WTC11 (cell line): Measurements from ENCODE around the gene GOLT1A. TPM values are rescaled to one million over a fixed set of nuclear protein-coding genes. Genes with fewer than 3 reads are reported as not detected.

Experiments
- ATAC-seq: fragments of 200-7000 bp; cut with Tn5 transposase; 2 replicates; pipeline ENCODE4 v1.10.0; 2021; ENCODE audit warnings: mild to moderate bottlenecking, moderate library complexity
- CTCF ChIA-PET: fragments of 300-600 bp; sonication (Branson Sonifier 250); formaldehyde crosslinking; loops from one replicate; lab custom pipeline; 2021; ENCODE audit warnings: antibody characterized with exemption; lab: Charles Lee
- POLR2A ChIA-PET: fragments of 350-600 bp; sonication (Branson Sonifier 250); formaldehyde crosslinking; loops from one replicate; lab custom pipeline; 2021; ENCODE audit warnings: antibody characterized with exemption; lab: Charles Lee
- DNase-seq: peaks from one replicate; pipeline ENCODE4 v3.0.0; 2021; ENCODE audit warnings: low spot score
- H3K27ac Mint-ChIP-seq: 2 replicates; pipeline ENCODE4 v1.8.0; 2021; ENCODE audit warnings: mixed read lengths
- H3K27me3 Mint-ChIP-seq: 2 replicates; pipeline ENCODE4 v1.8.0; 2021; ENCODE audit warnings: low read depth, mild to moderate bottlenecking, moderate library complexity, mixed read lengths
- H3K36me3 Mint-ChIP-seq: 2 replicates; pipeline ENCODE4 v1.8.0; 2021; ENCODE audit warnings: mixed read lengths
- H3K4me1 Mint-ChIP-seq: 2 replicates; pipeline ENCODE4 v1.8.0; 2022; ENCODE audit warnings: mixed read lengths
- H3K4me3 Mint-ChIP-seq: 2 replicates; pipeline ENCODE4 v1.8.0; 2021; ENCODE audit warnings: mild to moderate bottlenecking, moderate library complexity, mixed read lengths
- H3K9me3 Mint-ChIP-seq: 2 replicates; pipeline ENCODE4 v1.8.0; 2021; ENCODE audit warnings: mixed read lengths
- E2F5 ChIP-seq: sonication (generic); formaldehyde crosslinking; IDR thresholded peaks from 2 replicates; pipeline ENCODE4 v1.8.1; 2022; ENCODE audit warnings: mild to moderate bottlenecking, moderate library complexity, missing genetic modification reagents
- ERG ChIP-seq: fragments of 250-450 bp; sonication (Bioruptor Pico); IDR thresholded peaks from 2 replicates; pipeline ENCODE4 v1.8.0; 2021; ENCODE audit warnings: mild to moderate bottlenecking
- FOXJ3 ChIP-seq: sonication (generic); formaldehyde crosslinking; IDR thresholded peaks from 2 replicates; pipeline ENCODE4 v1.9.0; 2021; ENCODE audit warnings: missing genetic modification reagents, mild to moderate bottlenecking, borderline replicate concordance
- FOXK1 ChIP-seq: sonication (generic); formaldehyde crosslinking; IDR thresholded peaks from 2 replicates; pipeline ENCODE4 v1.8.0; 2022; ENCODE audit warnings: mild to moderate bottlenecking, moderate library complexity, missing genetic modification reagents
- GRHL2 ChIP-seq: fragments of 250-450 bp; sonication (Bioruptor Pico); IDR thresholded peaks from 2 replicates; pipeline ENCODE4 v1.8.0; 2022; ENCODE audit warnings: mild to moderate bottlenecking, moderate library complexity; ENCODE audit not compliant: insufficient replicate concordance, severe bottlenecking
- IRF2 ChIP-seq: sonication (generic); formaldehyde crosslinking; IDR thresholded peaks from 2 replicates; pipeline ENCODE4 v1.8.0; 2022; ENCODE audit warnings: low read depth, missing genetic modification reagents, borderline replicate concordance
- MXD4 ChIP-seq: fragments of 250-450 bp; sonication (Bioruptor Pico); IDR thresholded peaks from 2 replicates; pipeline ENCODE4 v1.8.0; 2021; ENCODE audit warnings: mild to moderate bottlenecking, moderate library complexity, borderline replicate concordance
- OVOL2 ChIP-seq: fragments of 250-450 bp; sonication (Bioruptor Pico); IDR thresholded peaks from 2 replicates; pipeline ENCODE4 v1.9.0; 2021; ENCODE audit warnings: mild to moderate bottlenecking, borderline replicate concordance
- RELA ChIP-seq: sonication (generic); formaldehyde crosslinking; IDR thresholded peaks from 2 replicates; pipeline ENCODE4 v1.8.1; 2022; ENCODE audit warnings: missing genetic modification reagents, mild to moderate bottlenecking, borderline replicate concordance
- SOX15 ChIP-seq: fragments of 250-450 bp; sonication (Bioruptor Pico); IDR thresholded peaks from 2 replicates; pipeline ENCODE4 v1.9.0; 2021; ENCODE audit warnings: mild to moderate bottlenecking
- STAT6 ChIP-seq: sonication (generic); formaldehyde crosslinking; conservative IDR thresholded peaks from 2 replicates; pipeline ENCODE4 v1.8.1; 2023; ENCODE audit warnings: mild to moderate bottlenecking, low read depth, missing genetic modification reagents, moderate library complexity
- ZNF138 ChIP-seq: sonication (generic); formaldehyde crosslinking; conservative IDR thresholded peaks from 2 replicates; pipeline ENCODE4 v1.8.1; 2022; ENCODE audit warnings: mild to moderate bottlenecking, moderate library complexity, missing genetic modification reagents
- ZNF532 ChIP-seq: fragments of 250-450 bp; sonication (Bioruptor Pico); IDR thresholded peaks from 2 replicates; pipeline ENCODE4 v1.9.0; 2021; ENCODE audit warnings: mild to moderate bottlenecking, borderline replicate concordance
- total RNA-seq: library from RNA; stranded (reverse); gene quantifications from 3 replicates; pipeline ENCODE4 v1.2.3, GENCODE V29; 2021
- TF ChIP-seq, protein P1 (sequence below): sonication (generic); formaldehyde crosslinking; IDR thresholded peaks from 2 replicates; pipeline ENCODE4 v1.8.0; 2022; ENCODE audit warnings: mild to moderate bottlenecking, missing genetic modification reagents
- TF ChIP-seq, protein P2 (sequence below): sonication (generic); formaldehyde crosslinking; IDR thresholded peaks from 2 replicates; pipeline ENCODE4 v1.8.1; 2023; ENCODE audit warnings: mild to moderate bottlenecking, missing genetic modification reagents

GOLT1A gene
- total RNA-seq, 1 experiment from 2014 or later, result 6.5 TPM

DNA sequence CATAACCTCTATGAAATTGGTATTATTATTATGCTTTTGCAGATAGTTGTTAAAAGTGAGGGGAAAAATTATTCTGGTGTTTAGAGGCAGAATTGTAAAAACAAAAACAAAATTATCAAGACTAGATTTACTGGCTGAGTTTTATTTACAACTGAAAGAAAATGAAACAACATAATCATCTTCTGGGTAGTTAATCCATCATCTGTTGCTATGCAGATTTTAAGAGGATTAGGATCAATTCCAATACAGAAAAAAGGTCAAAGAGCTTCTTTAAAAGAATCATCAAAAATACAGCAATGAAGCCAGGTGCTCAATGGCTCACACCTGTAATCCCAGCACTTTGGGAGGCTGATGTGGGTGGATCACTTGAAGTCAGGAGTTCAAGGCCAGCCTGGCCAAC, 8.3 kb downstream of the GOLT1A start (continued):
- TF ChIP-seq ZNF532 (no peak), RELA (CRISPR knock-in tag) (no peak), MXD4 (no peak), SOX15 (CRISPR knock-in tag) (no peak), STAT6 (CRISPR knock-in tag) (no peak), OVOL2 (CRISPR knock-in tag) (no peak), E2F5 (no peak), FOXJ3 (CRISPR knock-in tag) (no peak)
- TF ChIP-seq, protein P1, sequence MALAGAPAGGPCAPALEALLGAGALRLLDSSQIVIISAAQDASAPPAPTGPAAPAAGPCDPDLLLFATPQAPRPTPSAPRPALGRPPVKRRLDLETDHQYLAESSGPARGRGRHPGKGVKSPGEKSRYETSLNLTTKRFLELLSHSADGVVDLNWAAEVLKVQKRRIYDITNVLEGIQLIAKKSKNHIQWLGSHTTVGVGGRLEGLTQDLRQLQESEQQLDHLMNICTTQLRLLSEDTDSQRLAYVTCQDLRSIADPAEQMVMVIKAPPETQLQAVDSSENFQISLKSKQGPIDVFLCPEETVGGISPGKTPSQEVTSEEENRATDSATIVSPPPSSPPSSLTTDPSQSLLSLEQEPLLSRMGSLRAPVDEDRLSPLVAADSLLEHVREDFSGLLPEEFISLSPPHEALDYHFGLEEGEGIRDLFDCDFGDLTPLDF (CRISPR knock-in tag), result no peak
- TF ChIP-seq, all 79 proteins: peak for 0

- H3K27me3 Mint-ChIP-seq, result no peaks in the 10 kb centered on the region; the same call in 1 of the 2 replicates
- no peak for TF ChIP-seq FOXK1 (CRISPR knock-in tag)
- TF ChIP-seq ERG (CRISPR knock-in tag), result no peak
- no peak for TF ChIP-seq IRF2
- no peak for TF ChIP-seq ZNF138 (CRISPR knock-in tag)
- TF ChIP-seq GRHL2 (CRISPR knock-in tag), result no peak
- TF ChIP-seq, protein P2, sequence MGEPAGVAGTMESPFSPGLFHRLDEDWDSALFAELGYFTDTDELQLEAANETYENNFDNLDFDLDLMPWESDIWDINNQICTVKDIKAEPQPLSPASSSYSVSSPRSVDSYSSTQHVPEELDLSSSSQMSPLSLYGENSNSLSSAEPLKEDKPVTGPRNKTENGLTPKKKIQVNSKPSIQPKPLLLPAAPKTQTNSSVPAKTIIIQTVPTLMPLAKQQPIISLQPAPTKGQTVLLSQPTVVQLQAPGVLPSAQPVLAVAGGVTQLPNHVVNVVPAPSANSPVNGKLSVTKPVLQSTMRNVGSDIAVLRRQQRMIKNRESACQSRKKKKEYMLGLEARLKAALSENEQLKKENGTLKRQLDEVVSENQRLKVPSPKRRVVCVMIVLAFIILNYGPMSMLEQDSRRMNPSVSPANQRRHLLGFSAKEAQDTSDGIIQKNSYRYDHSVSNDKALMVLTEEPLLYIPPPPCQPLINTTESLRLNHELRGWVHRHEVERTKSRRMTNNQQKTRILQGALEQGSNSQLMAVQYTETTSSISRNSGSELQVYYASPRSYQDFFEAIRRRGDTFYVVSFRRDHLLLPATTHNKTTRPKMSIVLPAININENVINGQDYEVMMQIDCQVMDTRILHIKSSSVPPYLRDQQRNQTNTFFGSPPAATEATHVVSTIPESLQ (CRISPR knock-in tag), result no peak
- TF ChIP-seq, all 79 proteins: peak for 0
- ATAC-seq (no peak), DNase-seq (no peak)
- Mint-ChIP-seq H3K27ac (no peak overlapping the region), H3K4me1 (no peaks in the 10 kb centered on the region), H3K36me3 (no peaks in the 10 kb centered on the region), H3K9me3 (no peaks in the 10 kb centered on the region), H3K4me3 (no peak overlapping the region)
- ChIA-PET POLR2A (no interaction called here), CTCF (interaction anchor here (0.8 to 6.0 kb wide), 8 partner anchors 9 to 194 kb away, joined by 4 to 159 read pairs (median 7); partner anchors contain the start of genes GOLT1A, PLEKHA6 and REN)
Observed at GRCh38 chr1:204204944-204205343, 8.8 kb downstream of the GOLT1A start.
